H9 (cell line): ENCODE results near the gene NT5C3B. TPM values are rescaled to one million over a fixed set of nuclear protein-coding genes. Genes with fewer than 3 reads are reported as not detected.

Source experiments
- DNase-seq: peaks from one replicate; pipeline ENCODE4 v3.0.0-alpha.2; 2017
- H2AFZ ChIP-seq: one replicate; pipeline ENCODE4 v1.6.1; 2013; ENCODE audit warnings: mild to moderate bottlenecking, low read length, control low read depth, moderate library complexity
- H2AK5ac ChIP-seq: 2 replicates; pipeline ENCODE4 v1.6.1; 2013; ENCODE audit warnings: low read length, control low read depth, mixed read lengths; ENCODE audit not compliant: insufficient read length
- H2BK120ac ChIP-seq: one replicate; pipeline ENCODE4 v1.6.1; 2013; ENCODE audit warnings: low read depth, mild to moderate bottlenecking, low read length, control low read depth, inconsistent platforms; ENCODE audit not compliant: poor library complexity, severe bottlenecking
- H2BK12ac ChIP-seq: 2 replicates; pipeline ENCODE4 v1.6.1; 2013; ENCODE audit warnings: low read length, control low read depth, mixed read lengths, low read depth; ENCODE audit not compliant: insufficient read length
- H2BK15ac ChIP-seq: 2 replicates; pipeline ENCODE4 v1.6.1; 2013; ENCODE audit warnings: low read depth, low read length, control low read depth
- H2BK20ac ChIP-seq: one replicate; pipeline ENCODE4 v1.6.1; 2013; ENCODE audit warnings: low read depth, mild to moderate bottlenecking, low read length, control low read depth, inconsistent platforms; ENCODE audit not compliant: poor library complexity, severe bottlenecking
- H2BK5ac ChIP-seq: 2 replicates; pipeline ENCODE4 v1.6.1; 2013; ENCODE audit warnings: low read length, control low read depth, mixed read lengths; ENCODE audit not compliant: insufficient read length
- H3K14ac ChIP-seq: 2 replicates; pipeline ENCODE4 v1.6.1; 2013; ENCODE audit warnings: low read length, control low read depth; ENCODE audit not compliant: insufficient read depth
- H3K18ac ChIP-seq: 2 replicates; pipeline ENCODE4 v1.6.1; 2013; ENCODE audit warnings: low read depth, mild to moderate bottlenecking, mixed read lengths, low read length, control low read depth; ENCODE audit not compliant: insufficient read length
- H3K23ac ChIP-seq: 2 replicates; pipeline ENCODE4 v1.6.1; 2013; ENCODE audit warnings: low read length, control low read depth, mixed read lengths, low read depth; ENCODE audit not compliant: insufficient read length
- H3K23me2 ChIP-seq: 2 replicates; pipeline ENCODE4 v1.6.1; 2013; ENCODE audit warnings: low read depth, mild to moderate bottlenecking, mixed read lengths, low read length, control low read depth; ENCODE audit not compliant: insufficient read length, poor library complexity, severe bottlenecking
- H3K27ac ChIP-seq: 2 replicates; pipeline ENCODE4 v1.5.1; 2013; ENCODE audit warnings: low read length, control low read depth, mixed read lengths, low read depth; ENCODE audit not compliant: insufficient read length
- H3K27me3 ChIP-seq: 2 replicates; pipeline ENCODE4 v1.6.1; 2013; ENCODE audit warnings: low read length, control low read depth, inconsistent platforms; ENCODE audit not compliant: insufficient read depth
- H3K4ac ChIP-seq: 2 replicates; pipeline ENCODE4 v1.6.1; 2013; ENCODE audit warnings: low read depth, mild to moderate bottlenecking, control low read depth, inconsistent platforms, low read length, moderate library complexity
- H3K4me1 ChIP-seq: 2 replicates; pipeline ENCODE4 v1.6.1; 2013; ENCODE audit warnings: low read length, control low read depth, inconsistent platforms; ENCODE audit not compliant: insufficient read depth
- H3K4me2 ChIP-seq: 2 replicates; pipeline ENCODE4 v1.6.1; 2013; ENCODE audit warnings: low read length, control low read depth, mixed read lengths; ENCODE audit not compliant: insufficient read length, insufficient read depth
- H3K56ac ChIP-seq: 2 replicates; pipeline ENCODE4 v1.6.1; 2013; ENCODE audit warnings: low read depth, mild to moderate bottlenecking, mixed read lengths, low read length, control low read depth; ENCODE audit not compliant: insufficient read length
- H3K79me1 ChIP-seq: 2 replicates; pipeline ENCODE4 v1.6.1; 2013; ENCODE audit warnings: low read depth, mild to moderate bottlenecking, moderate library complexity, low read length, control low read depth, inconsistent platforms; ENCODE audit not compliant: insufficient read depth, poor library complexity, severe bottlenecking
- H3K79me2 ChIP-seq: 2 replicates; pipeline ENCODE4 v1.6.1; 2013; ENCODE audit warnings: low read length, control low read depth, inconsistent platforms; ENCODE audit not compliant: insufficient read depth
- H3K9ac ChIP-seq: 2 replicates; pipeline ENCODE4 v1.6.1; 2013; ENCODE audit warnings: low read length, control low read depth, mixed read lengths; ENCODE audit not compliant: insufficient read length; ENCODE audit errors: extremely low read depth
- H3K9me3 ChIP-seq: one replicate; pipeline ENCODE4 v1.6.1; 2013; ENCODE audit warnings: low read depth, low read length, inconsistent platforms; ENCODE audit not compliant: control insufficient read depth
- H3T11ph ChIP-seq: one replicate; pipeline ENCODE4 v1.6.1; 2013; ENCODE audit warnings: mild to moderate bottlenecking, low read length, control low read depth, inconsistent platforms
- H4K20me1 ChIP-seq: one replicate; pipeline ENCODE4 v1.6.1; 2013; ENCODE audit not compliant: control insufficient read depth, insufficient read length, insufficient read depth
- H4K5ac ChIP-seq: 2 replicates; pipeline ENCODE4 v1.6.1; 2013; ENCODE audit warnings: low read depth, mild to moderate bottlenecking, mixed read lengths, low read length, control low read depth; ENCODE audit not compliant: insufficient read length
- H4K8ac ChIP-seq: replicated peaks from 2 replicates; pipeline ENCODE4 v1.6.1; 2013; ENCODE audit warnings: low read length, control low read depth, mixed read lengths, low read depth; ENCODE audit not compliant: insufficient read length
- H4K91ac ChIP-seq: 2 replicates; pipeline ENCODE4 v1.6.1; 2013; ENCODE audit warnings: low read depth, mild to moderate bottlenecking, moderate library complexity, mixed read lengths, low read length, control low read depth; ENCODE audit not compliant: insufficient read length
- H3K27ac Mint-ChIP-seq, 3 experiments: 2 replicates in 2 of 3; 3 replicates in 1 of 3; pipeline ENCODE4 v1.8.0; 2020 to 2021; ENCODE audit warnings: mixed read lengths in 3 of 3, mild to moderate bottlenecking in 1 of 3, moderate library complexity in 1 of 3
- H3K27me3 Mint-ChIP-seq: 2 replicates; pipeline ENCODE4 v1.8.0; 2021; ENCODE audit warnings: low read depth, mild to moderate bottlenecking, moderate library complexity, mixed read lengths
- H3K36me3 Mint-ChIP-seq, 3 experiments: 2 replicates in 2 of 3; 3 replicates in 1 of 3; pipeline ENCODE4 v1.8.0; 2020 to 2021; ENCODE audit warnings: low read depth in 3 of 3, mixed read lengths in 3 of 3; ENCODE audit not compliant: insufficient read depth in 1 of 3
- H3K4me1 Mint-ChIP-seq, 2 experiments: 2 replicates each; pipeline ENCODE4 v1.8.0; 2020; ENCODE audit warnings: mixed read lengths in 2 of 2
- H3K4me3 Mint-ChIP-seq, 2 experiments: 2 replicates in 1 of 2; 3 replicates in 1 of 2; pipeline ENCODE4 v1.8.0; 2020 to 2021; ENCODE audit warnings: mild to moderate bottlenecking in 2 of 2, mixed read lengths in 2 of 2, moderate library complexity in 1 of 2
- H3K9me3 Mint-ChIP-seq, 2 experiments: 2 replicates in 1 of 2; 3 replicates in 1 of 2; pipeline ENCODE4 v1.8.0; 2020; ENCODE audit warnings: mild to moderate bottlenecking in 2 of 2, mixed read lengths in 2 of 2, moderate library complexity in 1 of 2
- WGBS: extraction: QIAGEN DNeasy Blood & Tissue Kit; methylation state at CpG from one replicate; pipeline ENCODE4 v1.1.7; 2013; ENCODE audit warnings: missing lambda C conversion rate, low lambda C conversion rate, mixed read lengths; ENCODE audit not compliant: insufficient read length; ENCODE audit errors: extremely low coverage; 5-methylcytosine and 5-hydroxymethylcytosine counted together
- total RNA-seq: library from RNA; stranded (reverse); gene quantifications from 2 replicates; pipeline ENCODE4 v1.2.1, GENCODE V29; 2021
- TF ChIP-seq, protein P1 (sequence below): fragments of 200-600 bp; sonication (generic); conservative IDR thresholded peaks from 3 replicates; pipeline ENCODE4 v1.8.0; 2021; ENCODE audit warnings: antibody characterized with exemption, mild to moderate bottlenecking

The NT5C3B gene
- total RNA-seq, 1 experiment from 2014 or later, result 76.1 TPM

- Histone ChIP-seq H3K56ac (no peak overlapping the region), H4K5ac (no peak overlapping the region), H2BK12ac (no peak overlapping the region), H3K27me3 (no peaks in the 10 kb centered on the region), H3K4me1 (no peaks in the 10 kb centered on the region), H3K23ac (no peak overlapping the region), H2AFZ (no peak overlapping the region), H2BK20ac (no peak overlapping the region), H2BK120ac (no peak overlapping the region), H4K20me1 (no peaks in the 10 kb centered on the region), H3K23me2 (no peaks in the 10 kb centered on the region), H3K14ac (no peak overlapping the region), H4K8ac (no peak overlapping the region), H2BK5ac (no peak overlapping the region), H3T11ph (no peak overlapping the region), H2BK15ac (no peak overlapping the region), H3K27ac (no peak overlapping the region), H3K4ac (no peak overlapping the region), H3K9me3 (no peaks in the 10 kb centered on the region), H3K4me2 (no peak overlapping the region), H3K79me1 (no peaks in the 10 kb centered on the region), H2AK5ac (no peak overlapping the region), H3K18ac (no peak overlapping the region), H4K91ac (no peak overlapping the region), H3K79me2 (no peaks in the 10 kb centered on the region), H3K9ac (no peak overlapping the region)
- no peak for DNase-seq
- Mint-ChIP-seq H3K27ac (no peak overlapping the region), H3K36me3 (peaks cover 63 to 90% (median 83%) of the 10 kb centered on the region in 3 experiments), H3K4me3 (no peak overlapping the region), H3K4me1 (peaks cover 0 to under 1% of the 10 kb centered on the region in 2 experiments; a peak in 2 of 4 replicates), H3K9me3 (no peaks in the 10 kb centered on the region), H3K27me3 (no peaks in the 10 kb centered on the region)
- TF ChIP-seq, protein P1, sequence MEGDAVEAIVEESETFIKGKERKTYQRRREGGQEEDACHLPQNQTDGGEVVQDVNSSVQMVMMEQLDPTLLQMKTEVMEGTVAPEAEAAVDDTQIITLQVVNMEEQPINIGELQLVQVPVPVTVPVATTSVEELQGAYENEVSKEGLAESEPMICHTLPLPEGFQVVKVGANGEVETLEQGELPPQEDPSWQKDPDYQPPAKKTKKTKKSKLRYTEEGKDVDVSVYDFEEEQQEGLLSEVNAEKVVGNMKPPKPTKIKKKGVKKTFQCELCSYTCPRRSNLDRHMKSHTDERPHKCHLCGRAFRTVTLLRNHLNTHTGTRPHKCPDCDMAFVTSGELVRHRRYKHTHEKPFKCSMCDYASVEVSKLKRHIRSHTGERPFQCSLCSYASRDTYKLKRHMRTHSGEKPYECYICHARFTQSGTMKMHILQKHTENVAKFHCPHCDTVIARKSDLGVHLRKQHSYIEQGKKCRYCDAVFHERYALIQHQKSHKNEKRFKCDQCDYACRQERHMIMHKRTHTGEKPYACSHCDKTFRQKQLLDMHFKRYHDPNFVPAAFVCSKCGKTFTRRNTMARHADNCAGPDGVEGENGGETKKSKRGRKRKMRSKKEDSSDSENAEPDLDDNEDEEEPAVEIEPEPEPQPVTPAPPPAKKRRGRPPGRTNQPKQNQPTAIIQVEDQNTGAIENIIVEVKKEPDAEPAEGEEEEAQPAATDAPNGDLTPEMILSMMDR, result no peak
- WGBS, result no CpG with 5 or more reads among the region's 7 CpGs
Measured at GRCh38 chr17:41870627-41871026, 34.6 kb upstream of the NT5C3B start.
